Liver (tissue), 9 donors: ENCODE measurements around the gene TBC1D24. TPM values are rescaled to one million over a fixed set of nuclear protein-coding genes. Genes with fewer than 3 reads are reported as not detected.

Experiments used
- DNase-seq: peaks from one replicate; pipeline ENCODE4 v3.0.0-alpha.2; 2017; ENCODE audit warnings: low spot score
- H3K27ac ChIP-seq, 2 donors: one replicate each; pipeline ENCODE4 v1.7.0; 2013; ENCODE audit warnings: inconsistent platforms in 2 of 2, low read length in 2 of 2, control low read depth in 1 of 2, low read depth in 1 of 2, mild to moderate bottlenecking in 1 of 2
- H3K27me3 ChIP-seq, 4 donors: one replicate each; pipeline versions ENCODE4 v1.6.1 to v1.7.0; 2013; ENCODE audit warnings: low read length in 3 of 4, inconsistent platforms in 1 of 4, mild to moderate bottlenecking in 1 of 4, moderate library complexity in 1 of 4; ENCODE audit not compliant: control insufficient read depth in 4 of 4, insufficient read depth in 4 of 4
- H3K36me3 ChIP-seq, 4 donors: one replicate each; pipeline versions ENCODE4 v1.6.1 to v1.7.0; 2013; ENCODE audit warnings: low read length in 3 of 4, mild to moderate bottlenecking in 3 of 4, low read depth in 1 of 4, moderate library complexity in 1 of 4; ENCODE audit not compliant: control insufficient read depth in 4 of 4, insufficient read depth in 3 of 4
- H3K4me1 ChIP-seq, 4 donors: one replicate each; pipeline versions ENCODE4 v1.6.1 to v1.7.0; 2013; ENCODE audit warnings: low read length in 3 of 4, mild to moderate bottlenecking in 3 of 4, moderate library complexity in 1 of 4; ENCODE audit not compliant: control insufficient read depth in 4 of 4, insufficient read depth in 4 of 4
- H3K4me3 ChIP-seq, 3 donors: one replicate each; pipeline versions ENCODE4 v1.6.1 to v1.7.0; 2013; ENCODE audit warnings: low read length in 3 of 3, control low read depth in 1 of 3, low read depth in 1 of 3, mild to moderate bottlenecking in 1 of 3
- H3K9ac ChIP-seq, 2 donors: one replicate each; pipeline ENCODE4 v1.7.0; 2013; ENCODE audit warnings: low read length in 2 of 2, mild to moderate bottlenecking in 2 of 2, moderate library complexity in 2 of 2, control low read depth in 1 of 2, low read depth in 1 of 2
- H3K9me3 ChIP-seq, 4 donors: one replicate each; pipeline versions ENCODE4 v1.6.1 to v1.7.0; 2013; ENCODE audit warnings: low read length in 3 of 4; ENCODE audit not compliant: control insufficient read depth in 4 of 4
- ATF3 ChIP-seq: IDR thresholded peaks from 2 replicates; pipeline ENCODE4 v1.6.1; 2016; ENCODE audit warnings: antibody characterized with exemption
- CTCF ChIP-seq: fragments of 150-350 bp; IDR thresholded peaks from 2 replicates; pipeline ENCODE4 v1.5.1; 2017; ENCODE audit warnings: improper control_type of control experiment, low read depth, low read length; ENCODE audit not compliant: missing input control
- EGR1 ChIP-seq, 2 donors: IDR thresholded peaks; 2 replicates each; pipeline ENCODE4 v1.6.1; 2016 to 2018; ENCODE audit warnings: antibody characterized with exemption in 2 of 2, low read depth in 2 of 2
- FOXA1 ChIP-seq: IDR thresholded peaks from 2 replicates; pipeline ENCODE4 v1.6.1; 2016; ENCODE audit warnings: antibody characterized with exemption
- FOXA2 ChIP-seq: IDR thresholded peaks from 2 replicates; pipeline ENCODE4 v1.6.1; 2016; ENCODE audit warnings: antibody characterized with exemption
- GABPA ChIP-seq, 2 donors: IDR thresholded peaks in 1 of 2; conservative IDR thresholded peaks in 1 of 2; 2 replicates each; pipeline ENCODE4 v1.6.1; 2016; ENCODE audit warnings: antibody characterized with exemption in 2 of 2, mild to moderate bottlenecking in 1 of 2, moderate library complexity in 1 of 2
- HNF4G ChIP-seq: IDR thresholded peaks from 2 replicates; pipeline ENCODE4 v1.6.1; 2016; ENCODE audit warnings: antibody characterized with exemption
- MAX ChIP-seq: IDR thresholded peaks from 2 replicates; pipeline ENCODE4 v1.6.1; 2016; ENCODE audit warnings: antibody characterized with exemption
- NR2F2 ChIP-seq: IDR thresholded peaks from 2 replicates; pipeline ENCODE4 v1.6.1; 2016; ENCODE audit warnings: antibody characterized with exemption
- REST ChIP-seq: IDR thresholded peaks from 2 replicates; pipeline ENCODE4 v1.6.1; 2016; ENCODE audit warnings: antibody characterized with exemption, mild to moderate bottlenecking
- RXRA ChIP-seq, 2 donors: IDR thresholded peaks; 2 replicates each; pipeline ENCODE4 v1.6.1; 2017 to 2018; ENCODE audit warnings: antibody characterized with exemption in 2 of 2, mild to moderate bottlenecking in 1 of 2
- SP1 ChIP-seq: IDR thresholded peaks from 2 replicates; pipeline ENCODE4 v1.6.1; 2018; ENCODE audit warnings: antibody characterized with exemption, mild to moderate bottlenecking
- ZBTB33 ChIP-seq: IDR thresholded peaks from 2 replicates; pipeline ENCODE4 v1.6.1; 2016; ENCODE audit warnings: antibody characterized with exemption
- WGBS: extraction: QIAGEN DNeasy Blood & Tissue Kit; methylation state at CpG from one replicate; pipeline ENCODE4 v1.1.7; 2013; 5-methylcytosine and 5-hydroxymethylcytosine counted together
- polyA plus RNA-seq, 2 donors: library from polyadenylated mRNA; stranded (reverse) in 1 of 2; unstranded in 1 of 2; fragments of 200-250 nt in 1 of 2; fragments of >200 nt in 1 of 2; fragmentation: Nextera tagmentation in 1 of 2; extraction: Ambion mirVana in 1 of 2; gene quantifications; one replicate each; pipeline versions ENCODE4 v1.2.1 to v1.2.3, GENCODE V29; 2013 to 2015
- total RNA-seq, 2 donors: library from RNA; depleted of rRNA; stranded (reverse); fragments of >200 nt; gene quantifications; one replicate each; pipeline ENCODE4 v1.2.3, GENCODE V29; 2014
- donor health status: healthy.
- donor health status: healthy.
- donor health status: healthy.
- donor health status: healthy.
- donor health status: healthy.

The TBC1D24 gene
- total and polyA plus RNA-seq, 4 donors: 8.4 to 22.3 (median 11.5) TPM

- H3K27ac ChIP-seq: no peak overlapping the region
- no peaks in the 10 kb centered on the region for H3K27me3 ChIP-seq
- WGBS: 65% methylated on average over 9 of the region's 9 CpGs
- no peaks in the 10 kb centered on the region for H3K36me3 ChIP-seq
- H3K4me3 ChIP-seq: no peak overlapping the region
- H3K9me3 ChIP-seq: no peaks in the 10 kb centered on the region
- peaks cover 42 to 70% (median 52%) of the 10 kb centered on the region in 4 donors for H3K4me1 ChIP-seq
- H3K9ac ChIP-seq: no peak overlapping the region
- TF ChIP-seq MAX (no peak), ATF3 (no peak), RXRA (IDR thresholded peaks at IDR 0.05) (no peak), EGR1 (IDR thresholded peaks at IDR 0.05; ENCODE audit: low read depth in 2 of 2) (no peak), FOXA1 (no peak)
- DNase-seq: no peak
Observed at GRCh38 chr16:2470603-2471015, 4.3 kb upstream of the TBC1D24 start.

- 3% methylated on average over 59 of the region's 59 CpGs for WGBS
- DNase-seq: no peak
- Histone ChIP-seq H3K9me3 (no peaks in the 10 kb centered on the region), H3K27me3 (no peaks in the 10 kb centered on the region), H3K9ac (no peak within 1 kb of the TSS), H3K27ac (peak within 1 kb of the TSS; percentile 45 to 74), H3K36me3 (no peaks in the 10 kb centered on the region), H3K4me3 (peak within 1 kb of the TSS in 2 of 3 donors; percentile 11 to 30), H3K4me1 (peaks cover 44 to 75% (median 56%) of the 10 kb centered on the region in 4 donors)
- TF ChIP-seq ZBTB33 (no peak), HNF4G (no peak), NR2F2 (no peak), SP1 (no peak), CTCF (no peak), MAX (no peak), FOXA2 (no peak), REST (no peak), GABPA (IDR thresholded peaks at IDR 0.05 in 1 of 2, conservative IDR thresholded peaks at IDR 0.05 in 1 of 2) (no peak), FOXA1 (no peak)
Observed at GRCh38 chr16:2471016-2471652, 3.8 kb upstream of the TBC1D24 start, which contains the start of gene NTN3. Gene NTN3, plus strand, starts transcription at chr16:2471297. Its CDS starts 405 bp downstream, at chr16:2471702.
